Mucosa of gallbladder (tissue), 1 donor: Measurements from ENCODE around the gene SFTA2. TPM values are rescaled to one million over a fixed set of nuclear protein-coding genes. Genes with fewer than 3 reads are reported as not detected.
"Not testable (repeated sequence)": the region's sequence is repeated elsewhere in the genome, so short reads cannot be mapped to it uniquely, and the experiment has no call there.

Source experiments
- DNase-seq: peaks from one replicate; pipeline ENCODE4 v3.0.0-alpha.2; 2020; ENCODE audit warnings: low spot score
- total RNA-seq: library from RNA; stranded (reverse); gene quantifications from one replicate; pipeline ENCODE4 v1.2.1, GENCODE V29; 2021
- donor health status: DM: no; HTN: no; CAD: no.

The SFTA2 gene
- total RNA-seq, 1 donor from 2014 or later = 149 TPM

GRCh38 chr6:30912746-30913520 lies 19.0 kb downstream of the SFTA2 start:
- DNase-seq = no peak

GRCh38 chr6:30910473-30910872 lies 21.5 kb downstream of the SFTA2 start:
- DNase-seq = not testable (repeated sequence)

GRCh38 chr6:30908700-30909099 lies 23.3 kb downstream of the SFTA2 start:
- no peak for DNase-seq

- peak; percentile 98 for DNase-seq
Observed at GRCh38 chr6:30907758-30908591, 24.0 kb downstream of the SFTA2 start, which contains the start of gene GTF2H4. GTF2H4 (plus strand) TSS chr6:30908207.

- peak; percentile 53 for DNase-seq
Observed at GRCh38 chr6:30907290-30907757, 24.6 kb downstream of the SFTA2 start.

GRCh38 chr6:30903236-30903635 lies 28.7 kb downstream of the SFTA2 start:
- DNase-seq = no peak

GRCh38 chr6:30902709-30903108 lies 29.3 kb downstream of the SFTA2 start:
- no peak for DNase-seq

- not testable (repeated sequence) for DNase-seq
Observed at GRCh38 chr6:30902196-30902595, 29.8 kb downstream of the SFTA2 start.

GRCh38 chr6:30901436-30901835 lies 30.5 kb downstream of the SFTA2 start:
- DNase-seq = no peak

- DNase-seq = no peak
Observed at GRCh38 chr6:30900863-30901417, 31.0 kb downstream of the SFTA2 start.

- DNase-seq = no peak
Observed at GRCh38 chr6:30898750-30899360, 33.1 kb downstream of the SFTA2 start.

GRCh38 chr6:30897882-30898281 lies 34.1 kb downstream of the SFTA2 start:
- DNase-seq = no peak

GRCh38 chr6:30896541-30896940 lies 35.4 kb downstream of the SFTA2 start:
- no peak for DNase-seq

- DNase-seq = no peak
Observed at GRCh38 chr6:30895343-30895742, 36.6 kb downstream of the SFTA2 start.

- DNase-seq = no peak
Observed at GRCh38 chr6:30894935-30895334, 37.0 kb downstream of the SFTA2 start.

- no peak for DNase-seq
Observed at GRCh38 chr6:30894381-30894780, 37.6 kb downstream of the SFTA2 start.

GRCh38 chr6:30893666-30894065 lies 38.3 kb downstream of the SFTA2 start:
- DNase-seq = no peak

GRCh38 chr6:30893001-30893591 lies 38.9 kb downstream of the SFTA2 start:
- DNase-seq = no peak

- no peak for DNase-seq
Observed at GRCh38 chr6:30891816-30892538, 40.0 kb downstream of the SFTA2 start.

GRCh38 chr6:30891450-30891723 lies 40.6 kb downstream of the SFTA2 start:
- no peak for DNase-seq
